Body of pancreas (tissue), 4 donors: Measurements from ENCODE around the gene NF2. TPM values are rescaled to one million over a fixed set of nuclear protein-coding genes. Genes with fewer than 3 reads are reported as not detected.

Source experiments
- ATAC-seq: fragments of 150-250 bp; one replicate; pipeline ENCODE4 v1.9.1; 2016
- DNase-seq, 4 donors: peaks; one replicate each; pipeline ENCODE4 v3.0.0-alpha.2; 2019
- H3K27ac ChIP-seq, 4 donors: fragments of 200-600 bp; sonication (generic); 1 replicate in 3 of 4; 2 replicates in 1 of 4; pipeline versions ENCODE4 v1.5.1 to v1.6.1; 2016 to 2019; ENCODE audit warnings: mild to moderate bottlenecking in 1 of 4, mixed read lengths in 1 of 4, moderate library complexity in 1 of 4
- H3K27me3 ChIP-seq, 2 donors: fragments of 200-600 bp; sonication (generic); one replicate each; pipeline ENCODE4 v1.6.0; 2016; ENCODE audit warnings: mild to moderate bottlenecking in 1 of 2
- H3K36me3 ChIP-seq, 2 donors: fragments of 200-600 bp; sonication (generic); replicated peaks in 1 of 2; 2 replicates each; pipeline ENCODE4 v1.5.1; 2016; ENCODE audit warnings: low read depth in 2 of 2; ENCODE audit not compliant: insufficient read depth in 1 of 2
- H3K4me1 ChIP-seq: fragments of 200-600 bp; sonication (generic); one replicate; pipeline ENCODE4 v1.6.0; 2016
- H3K4me3 ChIP-seq, 2 donors: fragments of 200-600 bp; sonication (generic); 1 replicate in 1 of 2; 2 replicates in 1 of 2; pipeline ENCODE4 v1.5.1; 2016 to 2019
- H3K9me3 ChIP-seq, 3 donors: fragments of 200-600 bp; sonication (generic); 1 replicate in 2 of 3; 2 replicates in 1 of 3; pipeline ENCODE4 v1.5.1; 2016
- CTCF ChIP-seq, 7 experiments: fragments of 450-650 bp in 4 of 7; fragments of 200-600 bp in 3 of 7; sonication (generic) in 3 of 7; IDR thresholded peaks; one replicate each; pipeline ENCODE4 v1.5.1; 2016 to 2019; ENCODE audit warnings: antibody characterized with exemption in 7 of 7
- POLR2A ChIP-seq, 3 donors: fragments of 450-650 bp; IDR thresholded peaks; one replicate each; pipeline ENCODE4 v1.6.1; 2016; ENCODE audit warnings: antibody characterized with exemption in 3 of 3, mild to moderate bottlenecking in 2 of 3
- WGBS, 2 donors: methylation state at CpG; one replicate each; pipeline ENCODE4 v1.1.5; 2017; 5-methylcytosine and 5-hydroxymethylcytosine counted together
- intact Hi-C: fragments of 100-400 bp; cut with DNase I; formaldehyde crosslinking; loops from one replicate; pipeline ENCODE4 v1.15.1; 2023
- total RNA-seq, 2 donors: library from RNA; depleted of rRNA; stranded (reverse); fragments of >200 nt; gene quantifications; one replicate each; pipeline ENCODE4 v1.1.0, GENCODE V29; 2016

NF2 gene
- total RNA-seq, 2 donors from 2014 or later = 21.4 to 26.5 TPM

GRCh38 chr22:29625090-29625825, 21.8 kb downstream of the NF2 start:
- Histone ChIP-seq H3K4me3 (no peak overlapping the region), H3K4me1 (peaks cover 61% of the 10 kb centered on the region), H3K27ac (peak overlapping the region in 3 of 4 donors; percentile 53 to 81 (median 64)), H3K9me3 (no peaks in the 10 kb centered on the region), H3K36me3 (no peaks in the 10 kb centered on the region), H3K27me3 (no peaks in the 10 kb centered on the region)
- TF ChIP-seq CTCF (IDR thresholded peaks at IDR 0.05) = peak; percentile 78 to 91 (median 83)
- TF ChIP-seq POLR2A (IDR thresholded peaks at IDR 0.05) = no peak
- intact Hi-C loops = no loop called here
- DNase-seq = peak; percentile 58 to 77 (median 73)
- peak; percentile 71 for ATAC-seq
- whole genome bisulfite sequencing, 2 donors = 63 to 66% methylated on average over 12 of the region's 12 CpGs

GRCh38 chr22:29626497-29627195, 23.2 kb downstream of the NF2 start:
- WGBS, 2 donors = 80 to 89% methylated on average over 3 of the region's 3 CpGs
- Histone ChIP-seq H3K4me1 (peaks cover 65% of the 10 kb centered on the region), H3K27me3 (no peaks in the 10 kb centered on the region), H3K36me3 (no peaks in the 10 kb centered on the region), H3K4me3 (no peak overlapping the region), H3K27ac (no peak overlapping the region), H3K9me3 (no peaks in the 10 kb centered on the region)
- ATAC-seq (no peak), DNase-seq (no peak)
- TF ChIP-seq CTCF (IDR thresholded peaks at IDR 0.05) (no peak), POLR2A (IDR thresholded peaks at IDR 0.05) (no peak)
- intact Hi-C loops = no loop called here

- DNase-seq = no peak
- intact Hi-C loops = no loop called here
- 86 to 87% methylated on average over 3 of the region's 3 CpGs for WGBS, 2 donors
- ATAC-seq = no peak
- H3K4me3 ChIP-seq = no peak overlapping the region
- H3K27me3 ChIP-seq = no peaks in the 10 kb centered on the region
- no peaks in the 10 kb centered on the region for H3K9me3 ChIP-seq
- no peak overlapping the region for H3K27ac ChIP-seq
- TF ChIP-seq CTCF (IDR thresholded peaks at IDR 0.05) (no peak), POLR2A (IDR thresholded peaks at IDR 0.05) (no peak)
- no peaks in the 10 kb centered on the region for H3K36me3 ChIP-seq
- H3K4me1 ChIP-seq = peaks cover 65% of the 10 kb centered on the region
Measured at GRCh38 chr22:29627196-29627535, 23.7 kb downstream of the NF2 start.

- Histone ChIP-seq H3K27me3 (no peaks in the 10 kb centered on the region), H3K9me3 (no peaks in the 10 kb centered on the region), H3K27ac (peak overlapping the region in 3 of 4 donors; percentile 28 to 51 (median 50)), H3K4me1 (peaks cover 48% of the 10 kb centered on the region), H3K4me3 (no peak overlapping the region), H3K36me3 (no peaks in the 10 kb centered on the region)
- WGBS, 2 donors = 69 to 75% methylated on average over 10 of the region's 10 CpGs
- intact Hi-C loops = no loop called here
- TF ChIP-seq CTCF (IDR thresholded peaks at IDR 0.05) (no peak), POLR2A (IDR thresholded peaks at IDR 0.05) (no peak)
- no peak for DNase-seq
- ATAC-seq = no peak
Measured at GRCh38 chr22:29628996-29629902, 25.8 kb downstream of the NF2 start.
